Peyer's patch (tissue), 4 donors: ENCODE data around the gene C12orf57. TPM values are rescaled to one million over a fixed set of nuclear protein-coding genes. Genes with fewer than 3 reads are reported as not detected.

Experiments
- DNase-seq, 3 donors: peaks; one replicate each; pipeline ENCODE4 v3.0.0-alpha.2; 2017 to 2019
- H3K27ac ChIP-seq, 4 donors: fragments of 200-600 bp; sonication (generic); one replicate each; pipeline ENCODE4 v1.5.1; 2016 to 2019
- H3K27me3 ChIP-seq, 2 donors: fragments of 200-600 bp; sonication (generic); one replicate each; pipeline ENCODE4 v1.5.1; 2019
- H3K36me3 ChIP-seq, 3 donors: fragments of 200-600 bp; sonication (generic); one replicate each; pipeline ENCODE4 v1.5.1; 2016 to 2019
- H3K4me1 ChIP-seq, 4 donors: fragments of 200-600 bp; sonication (generic); one replicate each; pipeline ENCODE4 v1.5.1; 2016 to 2019
- H3K4me3 ChIP-seq, 4 donors: fragments of 200-600 bp; sonication (generic); 1 replicate in 3 of 4; 2 replicates in 1 of 4; pipeline ENCODE4 v1.5.1; 2016 to 2019; ENCODE audit warnings: mild to moderate bottlenecking in 1 of 4
- H3K9me3 ChIP-seq, 4 donors: fragments of 200-600 bp; sonication (generic); one replicate each; pipeline ENCODE4 v1.5.1; 2016 to 2019; ENCODE audit warnings: mild to moderate bottlenecking in 1 of 4
- POLR2A ChIP-seq, 2 donors: fragments of 450-650 bp; IDR thresholded peaks; one replicate each; pipeline ENCODE4 v1.5.1; 2017; ENCODE audit warnings: antibody characterized with exemption in 2 of 2, mild to moderate bottlenecking in 2 of 2, moderate library complexity in 2 of 2
- total RNA-seq, 4 donors: library from RNA; depleted of rRNA; stranded (reverse); fragments of >200 nt; gene quantifications; one replicate each; pipeline ENCODE4 v1.1.0, GENCODE V29; 2016
- TF ChIP-seq, protein P1 (sequence below), 6 experiments: fragments of 450-650 bp in 4 of 6; fragments of 200-600 bp in 2 of 6; sonication (generic) in 1 of 6; IDR thresholded peaks; one replicate each; pipeline ENCODE4 v1.5.1; 2017 to 2019; ENCODE audit warnings: antibody characterized with exemption in 6 of 6, mild to moderate bottlenecking in 3 of 6, moderate library complexity in 1 of 6

Gene C12orf57
- total RNA-seq, 4 donors from 2014 or later = 146 to 339 (median 156) TPM

DNA sequence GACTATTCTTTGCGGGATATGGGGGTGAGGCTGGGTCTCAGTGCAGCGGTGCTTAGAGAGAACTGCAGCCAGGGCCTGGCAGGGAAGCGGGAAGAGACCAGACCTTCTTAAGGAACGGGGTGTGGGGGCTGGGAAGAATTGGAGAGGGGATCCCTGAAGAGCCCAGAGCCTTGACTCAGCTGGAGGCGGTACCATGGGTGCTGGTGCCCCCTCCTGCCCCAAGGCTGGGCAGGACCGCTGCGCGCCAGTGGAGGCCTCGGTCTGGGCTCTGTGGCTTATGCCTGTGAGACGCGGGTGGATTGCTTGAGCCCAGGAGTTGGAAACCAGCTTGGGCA lies 1.5 kb upstream of the C12orf57 start:
- Histone ChIP-seq H3K36me3 (peaks cover 0 to 13% (median 0%) of the 10 kb centered on the region in 3 donors), H3K27me3 (no peaks in the 10 kb centered on the region), H3K4me1 (peaks cover 13 to 46% (median 25%) of the 10 kb centered on the region in 4 donors), H3K27ac (peak overlapping the region in 3 of 4 donors; percentile 90 to 97 (median 96)), H3K9me3 (no peaks in the 10 kb centered on the region), H3K4me3 (no peak overlapping the region)
- peak in 1 of 3 donors; percentile 49 for DNase-seq
- TF ChIP-seq, protein P1, sequence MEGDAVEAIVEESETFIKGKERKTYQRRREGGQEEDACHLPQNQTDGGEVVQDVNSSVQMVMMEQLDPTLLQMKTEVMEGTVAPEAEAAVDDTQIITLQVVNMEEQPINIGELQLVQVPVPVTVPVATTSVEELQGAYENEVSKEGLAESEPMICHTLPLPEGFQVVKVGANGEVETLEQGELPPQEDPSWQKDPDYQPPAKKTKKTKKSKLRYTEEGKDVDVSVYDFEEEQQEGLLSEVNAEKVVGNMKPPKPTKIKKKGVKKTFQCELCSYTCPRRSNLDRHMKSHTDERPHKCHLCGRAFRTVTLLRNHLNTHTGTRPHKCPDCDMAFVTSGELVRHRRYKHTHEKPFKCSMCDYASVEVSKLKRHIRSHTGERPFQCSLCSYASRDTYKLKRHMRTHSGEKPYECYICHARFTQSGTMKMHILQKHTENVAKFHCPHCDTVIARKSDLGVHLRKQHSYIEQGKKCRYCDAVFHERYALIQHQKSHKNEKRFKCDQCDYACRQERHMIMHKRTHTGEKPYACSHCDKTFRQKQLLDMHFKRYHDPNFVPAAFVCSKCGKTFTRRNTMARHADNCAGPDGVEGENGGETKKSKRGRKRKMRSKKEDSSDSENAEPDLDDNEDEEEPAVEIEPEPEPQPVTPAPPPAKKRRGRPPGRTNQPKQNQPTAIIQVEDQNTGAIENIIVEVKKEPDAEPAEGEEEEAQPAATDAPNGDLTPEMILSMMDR (IDR thresholded peaks at IDR 0.05) = no peak
- no peak for TF ChIP-seq POLR2A (IDR thresholded peaks at IDR 0.05)

DNA sequence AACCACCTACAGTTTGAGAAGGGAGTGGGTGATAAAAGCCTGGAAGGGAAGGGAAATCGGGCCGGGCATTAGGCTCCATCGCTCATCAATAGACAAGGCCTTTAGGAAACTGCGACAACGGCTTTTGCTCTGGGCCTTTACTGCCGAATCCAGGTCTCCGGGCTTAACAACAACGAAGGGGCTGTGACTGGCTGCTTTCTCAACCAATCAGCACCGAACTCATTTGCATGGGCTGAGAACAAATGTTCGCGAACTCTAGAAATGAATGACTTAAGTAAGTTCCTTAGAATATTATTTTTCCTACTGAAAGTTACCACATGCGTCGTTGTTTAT lies 467 bp upstream of the C12orf57 start:
- Histone ChIP-seq H3K27me3 (no peaks in the 10 kb centered on the region), H3K4me3 (peak overlapping the region; percentile 48 to 69 (median 60))

DNA sequence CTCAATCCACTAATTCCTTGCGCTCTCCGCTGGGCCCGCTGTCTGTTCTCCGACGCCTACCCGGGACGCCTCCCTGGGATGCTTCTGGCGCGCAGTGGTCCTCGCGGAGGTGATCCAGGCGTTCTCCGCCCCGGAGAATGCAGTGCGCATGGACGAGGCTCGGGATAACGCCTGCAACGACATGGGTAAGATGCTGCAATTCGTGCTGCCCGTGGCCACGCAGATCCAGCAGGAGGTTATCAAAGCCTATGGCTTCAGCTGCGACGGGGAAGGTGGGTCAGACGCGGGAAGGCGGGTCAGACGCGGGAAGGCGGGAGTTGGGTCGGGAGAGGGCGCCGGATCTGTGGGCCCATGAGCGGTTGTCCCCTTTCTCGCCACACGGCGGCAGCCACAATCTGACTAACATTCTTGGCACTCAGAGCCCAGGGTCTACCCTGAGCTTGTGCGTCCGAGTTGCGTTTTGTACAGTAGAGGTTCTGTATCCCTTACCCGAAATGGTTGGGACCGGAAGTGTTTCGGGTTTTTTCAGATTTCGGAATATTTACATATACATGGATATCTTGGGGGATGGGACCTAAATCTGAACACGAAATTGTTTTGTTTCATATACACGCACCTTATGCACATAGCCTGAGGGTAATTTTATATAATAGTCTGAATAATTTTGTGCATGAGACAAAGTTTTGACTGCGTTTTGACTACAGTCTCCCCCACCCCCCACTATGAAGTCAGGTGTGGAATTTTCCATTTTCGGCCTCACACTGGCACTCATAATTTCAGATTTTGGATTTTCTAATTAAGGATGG lies 762 bp downstream of the C12orf57 start:
- TF ChIP-seq, protein P1 (IDR thresholded peaks at IDR 0.05) = peak; percentile 81 to 98 (median 93)
- TF ChIP-seq POLR2A (IDR thresholded peaks at IDR 0.05) = peak; percentile 8 to 48

More for the DNA sequence above, 467 bp upstream of the C12orf57 start:
- H3K27ac ChIP-seq = peak overlapping the region; percentile 90 to 97 (median 94)
- peaks cover 0 to 13% (median 0%) of the 10 kb centered on the region in 3 donors for H3K36me3 ChIP-seq
- peak; percentile 71 to 94 (median 86) for DNase-seq
- H3K4me1 ChIP-seq = peaks cover 11 to 46% (median 22%) of the 10 kb centered on the region in 4 donors
- TF ChIP-seq POLR2A (IDR thresholded peaks at IDR 0.05) = no peak
- TF ChIP-seq, protein P1 (IDR thresholded peaks at IDR 0.05) = no peak
- H3K9me3 ChIP-seq = no peaks in the 10 kb centered on the region

DNA sequence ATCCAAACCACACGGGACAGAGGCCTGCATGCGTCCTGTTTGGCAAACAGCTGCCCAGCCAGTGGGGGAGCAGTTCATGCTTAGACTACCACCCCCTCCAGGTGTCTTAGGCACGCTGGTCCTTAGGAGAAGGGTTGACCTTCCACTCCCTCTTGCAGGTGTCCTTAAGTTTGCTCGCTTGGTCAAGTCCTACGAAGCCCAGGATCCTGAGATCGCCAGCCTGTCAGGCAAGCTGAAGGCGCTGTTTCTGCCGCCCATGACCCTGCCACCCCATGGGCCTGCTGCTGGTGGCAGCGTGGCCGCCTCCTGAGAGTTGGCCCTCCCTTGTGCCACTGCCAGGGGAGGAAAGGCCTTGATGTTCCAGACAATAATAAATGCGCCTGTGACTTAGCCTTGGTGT lies 1.8 kb downstream of the C12orf57 start:
- DNase-seq = no peak
- H3K4me3 ChIP-seq = peak overlapping the region in 3 of 4 donors; percentile 48 to 67 (median 55)

More for the DNA sequence above, 762 bp downstream of the C12orf57 start:
- Histone ChIP-seq H3K27ac (peak overlapping the region; percentile 90 to 97 (median 94)), H3K9me3 (no peaks in the 10 kb centered on the region), H3K4me1 (peaks cover 8 to 33% (median 22%) of the 10 kb centered on the region in 4 donors), H3K36me3 (peaks cover 0 to 13% (median 0%) of the 10 kb centered on the region in 3 donors), H3K4me3 (peak overlapping the region; percentile 48 to 69 (median 60)), H3K27me3 (no peaks in the 10 kb centered on the region)
- peak; percentile 93 to 97 (median 96) for DNase-seq

DNA sequence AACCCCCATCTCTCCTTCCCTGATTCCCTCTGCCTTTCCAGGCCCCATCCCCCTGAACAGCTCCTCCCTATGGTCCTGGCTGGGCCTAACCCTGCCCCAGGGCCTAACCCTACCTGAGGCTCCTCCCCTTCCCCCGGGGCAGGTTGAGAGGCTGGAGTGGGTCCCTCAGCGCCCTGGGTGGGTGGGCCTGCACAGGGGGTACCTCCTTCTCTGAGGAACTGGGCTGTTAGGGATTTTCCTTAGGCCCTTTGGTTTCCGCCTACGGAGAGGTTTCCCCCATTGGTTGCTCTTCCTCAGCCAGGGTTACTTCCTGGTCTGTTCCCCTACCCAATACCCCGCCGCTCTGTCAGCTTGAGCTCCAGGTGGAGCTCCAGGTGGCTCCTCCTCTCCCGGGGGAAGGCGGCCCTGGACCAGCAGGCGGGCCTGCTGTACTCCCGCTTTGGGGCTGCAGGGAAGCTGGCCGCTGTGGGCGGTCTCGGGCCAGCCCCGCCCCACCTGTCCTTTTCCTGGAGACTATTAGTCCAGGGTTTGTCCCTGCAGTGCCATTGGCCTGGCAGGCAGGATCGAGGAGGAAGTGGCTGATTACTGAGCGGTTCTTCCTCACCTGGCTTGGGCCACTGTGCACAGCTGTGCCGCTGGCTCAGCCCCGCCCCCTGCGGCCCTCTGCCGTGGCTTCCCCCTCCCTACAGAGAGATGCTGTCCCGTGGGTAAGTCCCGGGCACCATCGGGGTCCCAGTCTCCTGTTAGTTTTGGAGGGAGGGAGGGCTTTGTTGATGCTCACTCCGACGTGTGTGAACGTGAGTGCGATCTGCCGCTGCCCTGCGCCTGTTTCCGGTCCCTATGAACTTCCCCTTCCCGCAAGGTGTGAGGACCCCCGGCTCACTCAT lies 2.5 kb downstream of the C12orf57 start:
- peaks cover 8 to 34% (median 30%) of the 10 kb centered on the region in 4 donors for H3K4me1 ChIP-seq
- peak; percentile 84 to 96 (median 95) for DNase-seq
- H3K4me3 ChIP-seq = peak overlapping the region; percentile 26 to 67 (median 52)
- peak overlapping the region; percentile 90 to 97 (median 94) for H3K27ac ChIP-seq
- H3K27me3 ChIP-seq = no peaks in the 10 kb centered on the region
- no peaks in the 10 kb centered on the region for H3K9me3 ChIP-seq
- H3K36me3 ChIP-seq = peaks cover 0 to 6% (median 0%) of the 10 kb centered on the region in 3 donors
- TF ChIP-seq, protein P1 (IDR thresholded peaks at IDR 0.05) = peak in 3 of 6 experiments; percentile 39 to 46 (median 41)
- TF ChIP-seq POLR2A (IDR thresholded peaks at IDR 0.05) = peak; percentile 88 to 97

More for the DNA sequence above, 1.8 kb downstream of the C12orf57 start:
- peaks cover 0 to 12% (median 0%) of the 10 kb centered on the region in 3 donors for H3K36me3 ChIP-seq
- H3K9me3 ChIP-seq = no peaks in the 10 kb centered on the region
- no peaks in the 10 kb centered on the region for H3K27me3 ChIP-seq
- peak overlapping the region; percentile 90 to 97 (median 94) for H3K27ac ChIP-seq
- H3K4me1 ChIP-seq = peaks cover 8 to 33% (median 28%) of the 10 kb centered on the region in 4 donors
- TF ChIP-seq, protein P1 (IDR thresholded peaks at IDR 0.05) = no peak
- TF ChIP-seq POLR2A (IDR thresholded peaks at IDR 0.05) = no peak
